NCI-H460 (cell line): ENCODE data around the gene DHRS3. TPM values are rescaled to one million over a fixed set of nuclear protein-coding genes. Genes with fewer than 3 reads are reported as not detected.
"Not testable (repeated sequence)": the region's sequence is repeated elsewhere in the genome, so short reads cannot be mapped to it uniquely, and the experiment has no call there.

ENCODE experiments used
- DNase-seq: peaks from one replicate; pipeline ENCODE4 v3.0.0-alpha.2; 2016; ENCODE audit warnings: low read depth; ENCODE audit errors: extremely low read depth
- small RNA-seq, 2 experiments: library from RNA; depleted of rRNA; stranded (forward); fragments of <200 nt; gene quantifications; one replicate each; pipeline ENCODE3, GENCODE V24; 2014
- total RNA-seq: library from RNA; depleted of rRNA; stranded (reverse); fragments of >200 nt; shearing (Covaris generic); gene quantifications from 2 replicates; pipeline ENCODE4 v1.2.3, GENCODE V29; 2014; rRNA removed

The DHRS3 gene
- total RNA-seq, 1 experiment from 2014 or later, result 19.1 TPM

GRCh38 chr1:12527564-12527963 lies 90.4 kb downstream of the DHRS3 start:
- DNase-seq, result no peak

- DNase-seq, result no peak
Measured at GRCh38 chr1:12525311-12526181, 92.5 kb downstream of the DHRS3 start.

DNA sequence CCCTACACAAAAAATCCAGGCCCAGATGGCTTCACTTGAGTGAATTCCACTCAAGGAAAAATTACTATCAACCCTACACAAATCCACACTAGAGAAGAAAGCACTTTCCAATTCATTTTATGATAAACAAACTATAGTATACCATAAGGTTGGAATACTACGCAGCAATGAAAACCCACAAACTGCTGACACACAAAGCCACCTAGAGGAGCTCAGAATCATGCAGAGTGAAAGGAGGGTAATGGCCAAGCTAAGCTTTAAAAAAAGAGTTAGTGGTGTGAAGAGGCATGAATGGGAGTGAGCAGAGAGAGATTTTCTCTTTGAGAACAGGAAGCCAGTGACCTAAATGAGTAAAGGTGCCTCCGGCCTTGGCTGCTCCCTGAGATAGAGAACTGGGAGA lies 93.7 kb downstream of the DHRS3 start:
- no peak for DNase-seq

DNA sequence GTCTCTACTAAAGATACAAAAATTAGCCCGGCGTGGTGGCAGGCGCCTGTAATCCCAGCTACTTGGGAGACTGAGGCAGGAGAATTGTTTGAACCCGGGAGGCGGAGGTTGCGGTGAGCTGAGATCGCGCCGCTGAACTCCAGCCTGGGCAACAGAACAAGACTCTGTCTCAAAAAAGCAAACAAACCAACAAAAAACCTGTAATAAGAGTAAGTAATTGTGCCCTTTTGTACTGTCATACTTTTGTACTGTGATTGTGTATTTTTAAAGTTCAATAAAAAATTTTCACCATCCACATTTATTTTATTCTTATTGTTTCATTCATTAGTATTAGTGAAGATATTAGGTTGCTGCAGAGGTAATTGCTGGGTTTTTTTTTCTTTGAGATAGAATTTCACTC lies 95.2 kb downstream of the DHRS3 start:
- DNase-seq, result not testable (repeated sequence)

GRCh38 chr1:12521096-12521495 lies 96.9 kb downstream of the DHRS3 start:
- DNase-seq, result no peak

- no peak for DNase-seq
Measured at GRCh38 chr1:12519693-12520364, 98.2 kb downstream of the DHRS3 start.

DNA sequence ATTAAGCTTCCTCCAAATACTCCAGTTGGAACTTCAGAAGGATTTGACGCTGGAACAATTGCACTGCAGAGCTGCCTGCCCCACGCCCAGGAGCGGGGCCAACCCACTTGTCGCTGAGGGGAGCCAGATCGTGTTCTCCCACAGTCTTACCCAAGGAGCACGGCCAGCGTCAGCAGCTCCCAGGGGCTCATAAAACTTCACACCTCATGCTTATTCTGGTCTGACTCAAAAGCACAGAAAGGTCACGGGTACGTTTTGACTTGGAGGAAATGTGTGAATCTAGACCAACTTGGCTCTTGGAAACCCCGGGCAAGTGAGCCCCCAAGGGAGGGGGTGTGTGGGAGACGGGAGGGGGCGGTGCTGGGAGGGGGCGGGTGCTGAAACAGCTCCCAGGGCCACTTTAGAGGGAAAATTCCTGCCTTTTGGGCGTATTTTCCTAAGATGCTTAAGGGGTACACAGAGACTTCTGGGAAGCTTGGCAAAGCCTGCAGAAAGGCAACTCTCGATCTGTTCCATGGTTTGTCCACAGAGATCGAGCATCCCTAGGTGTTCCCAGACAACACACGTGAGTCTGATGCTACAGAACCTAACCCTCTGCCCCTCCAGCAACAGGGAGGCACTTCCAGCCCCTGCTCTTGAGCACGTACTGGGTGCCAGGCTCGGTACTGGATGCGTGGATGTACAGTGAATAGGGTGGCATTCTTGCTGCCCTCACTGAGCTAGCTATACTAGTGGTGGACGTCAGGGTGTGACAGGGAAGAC lies 98.9 kb downstream of the DHRS3 start:
- peak; percentile 70 for DNase-seq

Small RNA genes lying within 50 kb of the gene (small RNA-seq; reads per million reads assigned to genes)
- gene MIR6730, result 0 reads per million in 2 experiments
- 0 reads per million in 2 experiments for gene RNU6ATAC18P

Other genes with a start within 250 kb of the DHRS3 start
- not detected in 2 replicates for gene AADACL4, start 25.9 kb upstream of the DHRS3 start, total RNA-seq
- gene AADACL3, start 97.9 kb upstream of the DHRS3 start, total RNA-seq, result 0.05 TPM in 1 of 2 replicates, not detected in the other
- gene CFAP107, start 128.0 kb upstream of the DHRS3 start, total RNA-seq, result not detected in 2 replicates
- gene PRAMEF12, start 155.5 kb upstream of the DHRS3 start, total RNA-seq, result not detected in 2 replicates
- not detected in 2 replicates for gene PRAMEF1, start 173.2 kb upstream of the DHRS3 start, total RNA-seq
- not detected in 2 replicates for gene PRAMEF11, start 213.2 kb upstream of the DHRS3 start, total RNA-seq
- gene HNRNPCL1, start 230.5 kb upstream of the DHRS3 start, total RNA-seq, result not detected in 2 replicates
- gene PRAMEF2, start 238.9 kb upstream of the DHRS3 start, total RNA-seq, result not detected in 2 replicates